Erythroblast (primary cell): ENCODE results near the gene IL1A.

Source experiments
- DNase-seq, 2 experiments: peaks; one replicate each; lab custom pipeline; 2025; lab: John Stamatoyannopoulos, UW
- GATA1 ChIP-seq: IDR thresholded peaks from 2 replicates; pipeline ENCODE4 v1.6.1; 2011; ENCODE audit warnings: low read depth, mild to moderate bottlenecking, control low read depth, low read length, moderate library complexity
- POLR2A ChIP-seq: IDR thresholded peaks from 2 replicates; pipeline ENCODE4 v1.6.1; 2011; ENCODE audit warnings: mild to moderate bottlenecking, low read length

IL1A gene

DNA sequence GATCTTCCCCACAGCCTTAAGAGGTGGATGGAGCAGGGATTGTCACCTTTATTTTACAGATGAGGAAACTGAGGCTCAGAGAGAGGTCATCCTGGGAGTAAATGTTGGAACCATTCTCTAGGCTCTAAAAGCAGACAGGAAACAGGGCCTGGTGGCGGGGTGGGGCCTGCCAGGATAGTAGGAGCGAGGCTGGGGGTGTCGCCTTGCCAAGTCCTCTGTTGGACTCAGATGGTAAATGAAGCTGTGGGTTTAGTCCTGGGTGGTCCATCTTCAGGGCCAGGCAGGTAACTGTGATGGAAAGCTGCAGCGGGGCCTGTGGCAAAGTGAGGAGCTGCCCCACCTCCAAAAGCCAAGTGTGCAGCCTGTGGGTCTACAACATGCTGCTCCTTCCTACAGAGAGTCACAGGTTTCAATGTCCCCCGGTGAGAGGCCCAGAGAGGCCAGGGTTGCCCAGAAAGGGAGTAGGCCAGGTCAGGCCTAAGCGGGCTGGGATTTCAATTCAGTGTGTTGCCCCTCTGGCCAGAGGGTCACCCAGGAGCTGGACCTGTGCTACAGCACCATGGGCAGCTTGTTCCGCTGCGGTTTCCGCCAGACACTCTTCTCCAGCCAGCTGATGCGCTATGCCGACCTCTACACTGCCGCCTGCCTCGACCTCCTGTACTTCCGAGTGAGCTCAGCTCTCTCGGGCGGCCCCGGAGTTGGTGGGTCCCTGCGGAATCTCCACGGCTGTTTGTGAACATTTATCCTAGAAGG, 56.8 kb downstream of the IL1A start:
- DNase-seq = no peak
- TF ChIP-seq GATA1 (no peak), POLR2A (no peak)

DNA sequence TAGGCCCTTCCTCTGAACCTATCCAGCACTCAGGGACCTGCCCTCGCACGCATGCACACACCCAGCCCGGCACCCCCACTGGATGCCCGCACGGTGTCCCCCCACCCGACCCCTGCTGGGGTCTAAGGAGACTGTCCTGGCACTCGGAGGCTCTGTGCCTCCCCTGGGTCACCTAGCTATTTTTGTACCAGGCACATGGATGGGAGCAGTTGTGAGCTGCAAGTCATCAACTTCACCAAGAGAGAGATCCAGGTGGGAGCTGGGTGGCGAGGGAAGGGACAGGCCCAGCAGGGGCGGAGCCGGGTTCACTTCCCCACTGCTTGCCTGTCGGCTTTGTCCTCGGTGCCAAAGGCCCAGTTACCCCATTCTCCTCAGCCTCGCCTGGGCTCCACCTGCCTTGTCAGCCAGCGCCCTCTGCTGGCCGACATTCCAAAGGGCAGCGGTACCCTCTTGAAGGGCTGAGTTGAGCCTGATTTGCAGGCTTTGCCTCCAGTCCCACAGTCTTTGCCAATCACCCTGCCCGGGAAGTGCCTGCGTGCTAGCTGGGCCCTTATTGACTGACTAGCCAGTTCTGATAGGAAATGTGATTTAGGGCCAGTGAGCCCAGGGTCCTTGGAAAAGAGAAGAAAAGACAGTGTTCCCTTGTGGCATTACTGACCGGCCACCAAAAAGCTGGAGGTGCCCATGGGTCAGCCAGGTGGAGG, 57.7 kb downstream of the IL1A start:
- TF ChIP-seq POLR2A (no peak), GATA1 (no peak)

DNA sequence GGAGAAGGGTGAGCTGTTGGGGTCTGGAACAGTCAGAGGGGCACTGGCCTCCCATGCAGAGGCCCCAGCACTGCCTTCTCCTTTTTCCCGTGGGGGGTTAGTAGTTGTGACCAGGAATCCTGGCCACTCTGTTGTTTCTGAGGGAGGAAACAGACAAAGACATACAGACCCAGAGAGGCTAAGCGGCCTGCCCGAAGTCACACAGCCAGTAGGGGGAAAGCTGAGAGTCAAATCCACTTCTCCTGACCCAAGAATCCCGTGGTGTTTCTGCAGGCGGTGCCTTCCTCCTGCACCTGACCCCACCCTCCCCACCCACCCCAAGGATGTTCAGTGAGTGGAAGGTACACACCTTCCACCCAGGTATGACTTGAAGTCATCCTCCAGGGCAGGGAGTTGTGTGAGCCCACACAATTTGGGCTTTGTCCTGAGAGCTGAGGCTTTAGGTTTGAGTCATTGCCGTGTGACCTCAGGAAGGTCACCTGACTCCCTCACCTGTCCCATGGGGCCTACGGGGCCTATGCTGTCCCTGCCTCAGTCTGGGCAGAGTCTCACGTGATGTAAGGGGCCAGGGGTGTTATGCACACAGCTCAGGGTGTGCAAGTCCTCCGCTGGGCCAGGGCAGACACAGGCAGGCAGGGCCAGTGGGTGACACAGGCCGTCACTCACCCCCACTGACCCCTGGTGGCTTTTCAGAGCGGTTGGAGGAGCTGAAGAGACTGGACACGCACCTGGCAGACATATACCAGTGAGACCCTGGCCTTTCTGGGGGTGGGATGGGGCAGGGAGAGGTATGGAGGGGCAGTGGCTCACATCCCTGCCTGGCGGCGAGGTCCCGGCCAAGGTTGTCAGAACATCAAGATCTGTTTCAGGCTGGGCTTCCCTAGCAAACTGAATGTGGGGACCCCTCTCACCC, 58.5 kb downstream of the IL1A start:
- TF ChIP-seq POLR2A (no peak), GATA1 (no peak)
- DNase-seq = no peak

More for the DNA sequence above, 57.7 kb downstream of the IL1A start:
- DNase-seq = peak; percentile 91 to 95

DNA sequence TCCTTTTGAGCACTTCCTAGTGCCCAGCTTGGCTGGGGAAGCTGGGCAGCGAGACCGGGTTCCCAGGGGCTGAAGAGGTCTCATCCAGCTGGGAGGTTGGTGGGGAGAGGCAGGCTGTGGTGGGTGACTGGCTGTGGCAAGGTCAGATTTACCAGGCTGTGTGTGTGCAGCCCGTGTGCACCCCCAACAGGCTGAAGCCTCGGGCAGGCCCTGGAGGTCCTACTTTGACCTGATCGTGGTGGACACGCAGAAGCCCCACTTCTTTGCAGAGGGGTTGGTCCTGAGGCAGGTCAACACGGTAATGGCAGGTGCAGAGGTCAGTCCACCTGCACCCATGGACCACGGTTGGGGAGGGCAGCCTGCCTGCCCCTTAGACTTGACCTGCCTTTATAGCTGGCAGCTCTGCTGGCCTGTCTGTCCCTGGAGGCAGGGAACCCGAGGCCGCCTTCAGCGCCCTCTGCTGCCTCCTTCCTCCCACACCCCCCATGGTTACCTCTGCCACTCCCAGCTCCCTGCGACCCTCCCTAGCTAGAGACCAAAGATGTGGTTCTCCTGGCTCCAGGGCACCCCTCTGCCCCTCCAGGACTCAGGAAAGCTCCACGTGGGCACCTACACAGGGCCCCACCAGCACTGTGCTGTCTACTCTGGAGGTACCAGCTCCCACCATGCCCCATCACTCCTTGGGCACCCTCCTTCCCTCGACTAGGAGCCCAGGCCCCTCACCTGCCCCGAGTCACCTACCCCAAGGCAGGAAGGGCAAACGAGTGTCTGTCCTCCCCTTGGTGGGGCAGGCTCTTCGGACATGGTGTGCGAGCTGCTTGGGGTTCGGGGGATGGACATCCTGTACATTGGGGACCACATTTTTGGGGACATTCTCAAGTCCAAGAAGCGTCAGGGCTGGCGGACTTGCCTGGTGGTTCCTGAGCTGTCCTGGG, 59.4 kb downstream of the IL1A start:
- DNase-seq = peak; percentile 47 to 65
- TF ChIP-seq POLR2A (no peak), GATA1 (no peak)

DNA sequence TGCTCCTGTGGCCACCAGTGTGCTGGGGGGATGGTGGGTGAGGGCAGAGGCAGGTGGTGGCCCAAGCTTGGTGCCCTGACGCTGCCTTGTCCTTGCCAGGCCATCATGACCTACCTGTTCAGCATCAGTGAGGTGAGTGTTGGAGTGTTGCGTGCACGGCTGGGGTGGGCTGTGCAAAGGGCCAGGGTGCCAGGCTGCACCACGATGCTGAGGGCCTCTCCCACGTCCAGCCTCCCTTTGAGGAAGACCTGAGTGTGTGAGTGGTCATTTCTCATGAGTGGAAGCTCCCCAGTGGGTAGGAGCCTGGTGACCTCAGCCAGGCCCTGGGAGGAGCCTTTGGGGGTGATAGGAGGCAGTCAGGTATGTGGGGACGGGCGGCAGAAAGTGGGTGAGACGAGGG, 60.3 kb downstream of the IL1A start:
- DNase-seq = no peak

More for the DNA sequence above, 60.3 kb downstream of the IL1A start:
- TF ChIP-seq GATA1 (no peak), POLR2A (no peak)
